ENCODE results near the gene FILIP1L.

FILIP1L gene

DNA sequence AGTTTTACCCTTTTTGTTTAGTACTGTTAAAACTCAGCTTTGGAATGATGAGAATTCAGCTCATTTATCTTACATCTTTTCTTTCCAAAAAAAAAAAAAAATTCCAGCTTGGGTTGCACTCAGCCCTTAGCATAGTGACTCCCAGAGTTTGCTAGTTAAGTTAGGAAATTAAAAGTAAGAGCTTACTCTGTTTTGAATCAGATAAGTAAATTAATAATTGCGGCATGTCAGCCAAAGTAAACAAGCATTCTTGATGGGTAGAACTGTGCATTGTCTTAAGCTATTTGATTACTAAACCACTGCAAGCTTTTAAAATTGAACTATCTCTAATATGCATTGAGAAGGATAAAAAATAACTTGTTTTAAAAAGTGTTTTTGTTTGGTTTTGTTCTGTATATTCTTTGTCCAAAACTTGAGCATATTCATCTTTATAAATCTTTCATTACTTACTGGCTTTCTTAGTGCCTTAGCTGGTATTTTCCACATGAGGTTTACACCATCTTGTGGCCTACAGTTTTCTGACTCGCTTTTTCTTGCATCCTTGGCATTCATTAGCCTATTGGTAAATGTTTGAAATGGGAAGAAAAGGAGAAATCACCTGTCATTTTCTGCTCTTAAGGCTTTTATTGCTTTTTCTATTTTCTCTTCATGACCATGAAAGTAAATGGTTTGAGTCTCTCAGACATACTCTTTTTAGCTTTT, 107.6 kb downstream of the FILIP1L start:
- DNase-seq = no peak

DNA sequence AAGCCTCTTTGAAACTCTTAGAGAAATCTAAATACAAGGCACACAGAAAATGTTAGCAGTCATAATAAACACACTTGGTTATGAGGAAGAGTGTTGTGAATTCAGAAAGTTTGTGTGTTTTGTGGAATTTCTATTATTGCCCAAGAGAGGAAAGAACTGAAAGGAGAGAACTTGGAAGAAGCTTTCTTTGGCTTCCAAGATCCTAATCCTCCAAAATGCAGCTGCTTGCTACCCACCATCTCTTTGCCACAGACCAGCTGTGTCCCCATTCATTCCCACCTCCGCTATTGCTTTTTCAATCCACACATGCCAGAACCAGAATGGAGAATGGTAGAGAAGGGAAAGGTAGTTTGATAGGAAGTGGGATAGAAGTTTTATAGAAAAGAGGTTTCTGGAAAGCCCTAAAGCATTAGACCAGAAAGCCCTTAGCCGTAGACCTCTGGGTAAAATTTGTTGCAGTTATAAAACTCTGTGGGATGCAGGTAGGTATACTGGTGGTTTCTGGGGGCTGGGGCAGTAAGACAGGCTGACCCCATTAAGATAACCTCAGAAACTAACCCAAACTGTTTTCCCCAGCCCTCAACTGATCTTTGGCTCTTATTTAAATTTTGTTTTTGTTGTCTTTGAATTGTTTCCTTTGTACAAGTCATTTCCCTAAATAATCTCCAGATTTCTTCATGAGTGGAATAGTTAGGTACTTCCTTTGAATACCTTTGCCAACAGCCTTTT, 108.5 kb downstream of the FILIP1L start:
- no peak for DNase-seq

DNA sequence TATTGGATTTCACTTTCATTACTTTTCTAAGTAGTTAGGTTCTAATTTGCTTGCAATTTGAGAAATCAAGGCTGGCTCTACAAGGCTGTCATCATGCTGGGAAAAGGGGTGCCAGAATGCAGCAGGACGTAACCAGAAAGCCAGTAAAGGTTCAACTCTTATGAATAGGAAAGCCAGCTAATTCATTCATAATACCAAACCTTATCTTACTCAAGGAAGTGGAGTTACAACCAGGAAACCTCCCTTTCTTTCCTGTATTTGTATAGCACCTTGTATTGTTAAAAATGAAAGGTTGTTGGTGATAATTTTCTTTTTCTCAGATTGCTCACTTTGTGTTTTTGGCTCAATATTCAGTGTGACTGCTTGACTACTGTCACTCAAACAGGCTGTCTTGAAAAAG, 109.4 kb downstream of the FILIP1L start:
- DNase-seq = no peak

DNA sequence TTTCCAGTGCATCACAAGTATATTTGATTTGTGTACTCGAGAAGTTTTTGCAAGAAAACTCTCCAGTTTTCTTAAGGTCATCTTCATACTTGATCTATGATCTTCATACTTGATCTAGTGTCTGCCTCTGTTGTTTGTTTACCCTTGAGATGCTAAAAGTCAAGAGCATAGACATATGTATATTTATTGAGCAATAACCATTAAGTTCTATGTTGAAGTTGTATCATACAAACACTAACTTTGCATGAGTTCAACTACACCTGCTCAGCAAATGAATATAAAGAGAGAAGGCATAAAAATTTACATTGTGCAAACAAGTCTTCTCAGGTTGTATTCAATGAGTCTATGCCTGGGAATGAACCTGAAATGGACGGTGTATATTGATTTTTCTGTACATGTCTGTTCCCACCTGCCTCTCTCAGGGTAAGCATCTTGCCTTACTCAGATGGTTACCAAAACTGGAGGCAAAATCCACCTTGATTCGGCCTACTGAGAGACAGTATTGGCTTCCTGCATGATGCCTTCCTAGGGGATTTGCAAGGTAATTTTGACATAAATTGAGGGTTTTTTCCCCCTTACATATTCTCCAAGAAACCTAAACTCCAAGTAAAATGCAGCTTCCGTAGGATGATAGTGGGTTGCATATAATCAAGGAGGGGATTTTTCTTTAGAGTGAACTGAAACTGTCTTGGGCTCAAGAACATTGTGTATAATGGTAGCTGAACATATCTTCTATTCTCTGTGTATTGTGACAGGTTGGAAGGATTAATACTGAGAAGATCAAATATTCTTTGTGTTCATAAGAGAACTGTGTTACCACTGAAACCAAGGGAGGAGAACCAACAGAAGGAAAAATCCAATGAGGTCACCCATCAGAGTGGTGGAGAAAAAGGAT, 110.4 kb downstream of the FILIP1L start:
- no peak for DNase-seq

DNA sequence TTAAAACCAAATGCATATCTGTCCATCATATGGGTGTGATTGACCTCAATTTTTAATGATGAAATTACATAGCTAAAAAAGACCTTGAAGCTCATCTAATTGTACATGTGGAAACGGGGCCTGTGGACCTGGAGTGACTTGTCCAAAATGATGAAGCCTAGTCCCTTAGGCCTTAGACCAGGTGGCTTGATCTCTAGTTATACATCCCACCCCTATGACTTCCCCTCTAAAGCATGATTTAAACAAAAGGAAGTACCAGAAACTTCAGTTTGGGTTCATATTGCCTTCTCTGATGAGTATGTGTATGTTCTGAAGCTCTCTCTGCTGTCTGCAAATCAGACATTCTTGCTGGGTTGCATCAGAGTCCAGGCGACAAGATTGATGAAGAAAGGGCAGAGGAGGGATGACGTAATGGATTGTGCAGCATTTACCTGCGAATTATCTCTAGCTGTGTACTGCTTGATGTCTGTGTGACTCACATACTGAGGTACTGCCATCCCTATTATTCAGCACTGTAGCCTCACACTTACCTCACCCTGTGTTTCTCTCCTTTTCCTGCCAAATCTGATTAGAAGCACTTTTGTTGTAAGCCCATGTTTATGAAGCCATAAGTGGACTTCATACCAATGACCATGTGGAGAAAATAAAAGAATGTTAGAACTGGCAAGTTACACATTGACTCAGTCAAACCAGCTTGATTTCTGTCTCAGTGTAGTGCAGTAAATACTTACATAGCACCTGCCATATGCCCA, 111.5 kb downstream of the FILIP1L start:
- no peak for DNase-seq

DNA sequence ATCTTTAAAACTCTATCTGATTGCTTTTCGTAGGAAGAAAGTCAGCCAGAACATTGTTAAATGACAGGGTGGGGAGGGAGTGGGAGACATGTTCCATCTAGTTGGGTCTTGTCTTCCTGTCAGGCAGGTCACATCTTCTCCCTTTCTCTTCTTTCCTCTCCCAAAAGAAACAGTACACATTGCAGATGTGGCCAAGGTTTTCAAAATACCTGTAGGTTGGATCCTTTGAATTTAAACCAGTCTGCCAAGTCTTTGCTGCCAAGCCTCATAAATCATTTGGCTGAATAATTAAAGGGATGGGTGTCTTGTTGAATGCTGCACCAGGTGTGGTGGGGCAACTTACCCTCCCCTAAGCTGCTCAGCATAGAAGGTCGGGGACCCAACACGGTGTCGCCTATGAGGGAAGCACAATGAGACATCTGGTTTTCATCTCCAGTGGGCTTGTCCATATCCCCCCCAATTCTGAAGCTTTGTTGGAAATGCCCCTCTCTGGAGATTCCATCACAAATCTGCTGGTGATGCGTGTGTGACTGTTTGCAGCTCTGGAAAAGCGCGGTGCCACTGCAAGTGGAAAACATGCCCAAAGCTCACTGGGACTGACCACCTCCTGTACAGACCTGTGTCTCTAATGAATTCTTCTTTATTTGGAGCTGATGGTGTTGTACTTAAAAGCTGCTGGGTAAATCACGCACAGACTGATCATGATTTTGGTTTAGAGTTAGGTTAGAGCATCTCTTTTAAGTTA, 112.6 kb downstream of the FILIP1L start:
- no peak for DNase-seq

DNA sequence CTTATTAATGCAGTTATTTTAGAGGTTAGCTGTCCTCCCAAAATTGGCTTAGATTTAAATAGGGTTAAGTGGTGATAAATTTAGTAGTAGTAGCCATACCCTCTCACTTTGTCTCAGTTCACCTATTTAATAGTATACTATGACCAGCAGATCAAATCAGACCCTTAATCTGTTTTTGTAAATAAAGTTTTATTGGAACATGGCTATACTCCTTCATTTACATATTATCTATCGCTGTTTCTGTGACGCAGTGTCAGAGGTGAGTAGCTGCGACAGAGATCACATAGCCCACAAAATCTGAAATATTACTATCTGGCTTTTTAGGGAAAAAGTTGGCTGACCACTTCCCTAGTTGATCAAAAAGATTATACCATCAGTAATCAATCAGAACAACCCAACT, 113.2 kb downstream of the FILIP1L start:
- DNase-seq = no peak

DNA sequence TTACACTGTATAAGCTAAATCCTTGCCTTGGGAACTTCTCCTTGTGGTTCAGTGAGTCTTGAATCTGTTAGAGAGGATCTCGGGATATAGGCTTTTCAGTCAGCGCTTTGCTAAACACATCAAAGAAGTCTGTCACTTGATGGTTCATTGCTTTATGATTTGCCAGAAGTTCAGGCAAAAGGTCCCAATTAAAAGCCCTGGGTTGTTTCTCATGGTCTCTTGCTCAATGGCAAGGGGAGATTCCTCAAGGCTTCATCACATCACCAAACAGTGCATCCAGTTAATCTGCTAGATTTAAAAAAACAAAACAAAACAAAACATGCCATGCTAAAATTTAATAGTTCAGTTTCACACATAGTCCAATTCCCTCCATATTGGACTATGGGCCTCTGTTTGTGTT, 114.8 kb downstream of the FILIP1L start:
- DNase-seq = no peak

DNA sequence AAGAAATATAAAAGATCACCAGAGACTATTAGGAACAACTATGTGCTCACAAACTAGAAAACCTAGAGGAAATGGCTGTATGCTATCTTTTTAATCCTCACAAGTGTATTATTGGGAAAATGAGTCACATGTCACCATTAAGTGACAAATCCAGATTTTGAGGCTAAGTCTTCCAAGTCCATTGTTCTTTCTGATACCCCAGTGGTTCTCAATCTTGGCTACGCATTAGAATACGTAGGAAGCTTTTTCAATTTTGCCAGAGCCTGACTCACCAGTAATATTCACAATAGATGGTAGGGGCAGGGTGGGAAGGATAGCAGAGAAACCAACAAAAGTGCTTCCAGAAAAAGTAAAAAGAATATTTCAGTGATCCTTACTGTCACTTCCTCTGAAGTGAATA, 117.0 kb downstream of the FILIP1L start:
- DNase-seq = no peak

DNA sequence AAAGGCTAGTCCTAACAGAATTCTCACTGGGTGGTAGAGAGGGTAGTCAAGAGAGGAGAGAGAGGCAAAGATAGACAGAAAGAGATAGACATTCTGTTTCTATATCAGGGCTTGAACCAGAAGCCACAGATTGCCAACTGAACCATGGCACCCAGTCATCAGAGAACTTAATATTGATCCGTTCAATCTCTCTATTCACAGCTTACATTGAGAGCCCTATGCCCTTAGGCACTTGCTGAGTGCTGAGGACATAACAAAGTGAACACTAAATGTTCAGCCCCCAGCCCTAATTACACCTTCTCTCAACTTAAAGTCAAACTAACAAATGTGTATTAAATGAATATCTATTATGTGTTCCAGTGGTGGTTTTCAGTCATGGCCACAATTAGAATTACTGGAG, 124.1 kb downstream of the FILIP1L start:
- DNase-seq = no peak

DNA sequence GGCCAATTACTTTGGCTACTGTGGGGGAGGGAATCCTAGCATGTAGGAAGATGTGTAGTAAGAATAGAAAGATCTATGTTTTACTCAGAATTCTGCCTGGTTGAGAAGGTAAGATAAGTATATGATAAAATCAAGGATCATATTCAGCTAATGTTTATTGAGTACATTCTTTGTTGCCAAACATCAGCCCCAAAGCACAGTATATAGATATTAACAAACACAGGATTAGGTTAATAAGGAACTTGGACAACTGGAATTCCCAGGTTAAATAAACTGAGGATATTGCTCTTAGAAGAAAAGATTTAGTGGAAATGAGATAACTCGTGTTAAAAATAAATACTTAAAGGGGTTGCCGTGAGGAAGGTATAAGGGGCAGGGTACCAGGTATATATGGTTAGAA, 129.6 kb downstream of the FILIP1L start:
- no peak for DNase-seq

DNA sequence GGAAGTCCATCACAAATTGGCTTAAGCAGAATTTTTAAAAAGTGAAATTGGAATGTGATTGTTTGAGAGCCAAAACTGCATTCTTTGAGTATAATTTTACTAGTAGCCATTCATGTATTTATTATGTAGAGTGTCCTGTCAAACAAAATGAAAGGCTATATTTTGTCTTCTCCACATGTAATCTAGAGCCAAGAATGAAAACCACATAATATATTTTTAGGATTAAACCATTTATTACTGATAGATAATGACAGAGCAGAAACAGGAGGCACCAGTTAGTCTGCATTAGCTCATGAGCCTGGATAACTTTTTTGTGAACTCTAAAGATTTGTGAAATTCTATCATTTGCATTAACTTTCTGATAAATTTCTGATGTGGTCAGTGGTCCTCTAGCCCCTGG, 130.2 kb downstream of the FILIP1L start:
- no peak for DNase-seq

DNA sequence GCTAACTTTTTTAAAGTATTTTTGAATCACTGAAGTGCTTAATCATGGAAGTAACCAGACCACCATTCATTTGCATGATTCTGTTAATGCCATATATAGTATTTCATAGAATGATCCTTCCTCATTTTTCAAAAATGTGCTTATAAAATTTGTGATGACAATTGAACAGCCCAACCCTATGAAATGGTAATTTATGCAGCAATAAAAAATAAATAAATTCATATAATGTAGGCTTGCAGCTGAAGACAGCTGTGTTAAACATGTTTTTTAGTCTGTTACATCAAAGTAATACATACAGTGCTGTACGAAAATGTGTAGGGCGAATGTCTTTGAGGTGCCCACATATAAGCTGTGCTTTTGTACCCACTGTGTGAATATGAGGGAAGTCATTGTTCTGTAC, 131.7 kb downstream of the FILIP1L start:
- no peak for DNase-seq

DNA sequence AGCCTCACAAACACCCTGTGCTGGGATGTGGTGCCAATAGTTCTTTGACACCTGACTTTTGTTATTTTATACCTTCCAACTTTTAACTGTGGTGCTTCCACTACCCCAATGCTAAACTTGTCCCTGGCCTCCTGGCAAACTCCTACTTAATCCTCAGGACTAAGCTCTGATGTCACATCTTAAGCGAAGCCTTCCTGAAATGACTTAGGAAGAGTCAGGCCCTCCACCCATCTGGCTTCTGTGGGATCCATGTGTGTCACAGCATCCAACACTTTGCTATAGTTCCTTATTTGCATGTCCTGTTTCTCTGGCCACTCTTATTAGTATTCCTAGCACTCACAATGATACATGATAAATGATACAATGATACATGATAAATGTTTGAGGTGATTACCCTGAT, 133.2 kb downstream of the FILIP1L start:
- DNase-seq = no peak

DNA sequence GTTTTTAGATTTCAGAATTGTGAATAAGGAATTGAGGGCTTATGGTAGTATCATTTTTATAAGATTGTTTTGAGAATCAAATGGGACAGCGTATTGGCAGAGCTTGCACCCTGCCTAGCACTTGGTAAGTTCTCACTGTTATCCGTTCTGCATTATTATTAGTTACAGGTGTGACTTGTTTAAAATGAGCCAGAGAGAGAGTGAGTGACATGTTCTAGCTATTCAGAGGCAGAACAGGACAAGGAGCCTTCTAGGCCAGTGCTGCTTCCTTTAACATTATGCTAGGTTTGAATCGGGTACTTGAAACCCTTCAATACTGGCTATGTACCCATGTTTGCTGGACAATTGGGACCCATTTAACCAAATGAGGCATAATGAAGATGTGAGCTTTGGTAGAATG, 133.7 kb downstream of the FILIP1L start:
- no peak for DNase-seq

DNA sequence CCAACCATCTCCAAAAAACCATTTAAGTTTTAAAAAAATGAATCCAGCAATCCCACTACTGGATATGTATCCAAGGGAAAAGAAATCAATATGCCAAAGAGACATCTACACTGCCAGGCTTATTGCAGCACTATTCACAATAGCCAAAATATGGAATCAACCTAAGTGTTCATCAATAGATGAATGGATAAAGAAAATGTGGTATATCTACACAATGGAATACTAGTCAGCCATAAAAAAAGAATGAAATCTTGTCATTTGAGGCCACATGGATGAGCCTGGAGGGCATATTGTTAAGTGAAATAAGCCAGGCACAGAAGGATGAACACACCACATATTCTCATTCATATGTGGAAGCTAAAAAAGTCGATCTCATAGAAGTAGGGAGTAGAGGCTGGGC, 136.1 kb downstream of the FILIP1L start:
- no peak for DNase-seq

DNA sequence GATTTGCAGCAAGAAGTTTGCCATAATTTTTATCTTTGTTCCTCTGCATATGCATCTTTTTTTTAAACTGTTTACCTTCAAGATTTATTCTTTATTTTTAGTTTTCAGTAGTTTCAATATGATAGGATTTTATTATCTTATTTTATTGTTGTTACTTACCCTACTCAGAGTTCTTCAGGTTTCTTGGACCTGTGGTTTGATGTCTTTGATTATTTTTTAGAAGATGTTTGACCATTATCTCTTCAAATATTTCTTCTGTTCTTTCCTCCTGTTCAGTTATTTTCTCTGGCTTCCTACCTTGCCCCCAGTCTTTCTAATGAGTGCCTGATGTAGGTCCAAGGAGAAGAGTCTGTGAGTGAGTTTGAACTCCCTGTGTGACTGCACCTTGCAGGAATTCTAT, 137.7 kb downstream of the FILIP1L start:
- no peak for DNase-seq

DNA sequence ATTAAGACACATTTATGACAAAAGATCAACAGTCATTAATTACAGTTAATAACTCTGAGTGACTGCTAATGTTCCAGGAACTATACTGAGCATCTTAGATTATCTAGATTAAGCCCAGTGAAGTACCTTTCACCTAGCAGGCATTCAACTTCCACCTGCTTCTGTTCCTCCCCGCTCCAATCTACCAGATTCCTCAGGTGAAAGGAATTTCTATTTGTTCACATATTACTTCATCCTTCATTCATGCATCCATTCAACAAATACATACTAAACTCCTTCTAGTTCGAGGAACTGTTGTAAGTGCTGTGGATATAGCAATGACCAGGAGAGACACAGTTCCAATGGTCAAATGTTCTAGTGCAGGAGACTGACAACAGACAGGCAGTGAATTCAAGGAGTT, 139.3 kb downstream of the FILIP1L start:
- no peak for DNase-seq

DNA sequence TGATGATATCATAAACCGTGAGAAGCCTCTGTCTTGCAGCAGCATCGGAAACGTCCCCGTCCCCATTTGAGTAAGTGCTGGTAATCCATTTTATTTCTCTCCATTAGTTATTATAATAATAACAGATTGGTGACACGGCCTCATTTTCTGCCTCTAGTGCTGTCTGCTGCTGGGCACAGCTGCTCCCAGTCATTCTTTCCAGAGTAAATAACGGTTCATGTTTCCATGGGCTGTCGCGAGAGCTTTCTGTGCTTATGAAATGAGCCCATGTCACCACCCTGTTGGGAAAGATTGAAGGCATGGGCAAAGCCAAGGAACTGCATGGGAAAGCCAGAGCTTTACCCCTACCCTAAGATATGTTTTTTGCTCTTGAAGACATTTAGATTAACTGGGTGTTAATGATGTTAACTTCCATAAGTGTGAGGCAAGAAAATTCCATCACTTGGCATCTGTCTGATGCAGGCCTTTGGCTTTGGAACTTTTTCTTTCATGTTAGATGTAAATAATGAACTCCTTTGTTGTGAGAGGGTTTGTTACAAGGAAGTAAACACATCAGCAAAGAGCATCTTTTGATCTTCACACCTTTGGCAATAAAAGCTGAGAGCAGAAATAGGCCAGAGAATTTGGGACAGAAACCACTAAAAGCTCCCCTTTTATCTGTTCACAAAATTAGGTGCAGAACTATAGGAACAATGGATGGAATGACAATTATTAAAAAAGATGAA, 141.8 kb downstream of the FILIP1L start:
- no peak for DNase-seq

DNA sequence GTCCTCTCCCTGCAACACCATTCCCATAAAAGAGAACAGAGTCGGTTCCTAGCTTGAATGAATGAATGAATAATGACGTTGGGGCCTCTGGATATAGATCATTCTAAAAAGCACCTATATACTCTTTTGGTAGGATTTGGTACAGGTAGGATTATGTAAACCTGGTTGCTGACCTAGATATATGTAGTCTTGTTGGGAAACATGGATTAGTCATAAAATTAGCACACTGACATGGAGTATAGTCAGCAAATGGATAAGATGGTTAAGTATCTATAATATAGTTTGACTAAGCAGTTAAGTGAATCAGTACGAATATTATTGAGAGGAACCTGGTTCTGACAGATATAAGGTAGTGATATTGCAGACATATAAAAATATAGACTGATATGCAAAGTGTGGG, 142.5 kb downstream of the FILIP1L start:
- no peak for DNase-seq

DNA sequence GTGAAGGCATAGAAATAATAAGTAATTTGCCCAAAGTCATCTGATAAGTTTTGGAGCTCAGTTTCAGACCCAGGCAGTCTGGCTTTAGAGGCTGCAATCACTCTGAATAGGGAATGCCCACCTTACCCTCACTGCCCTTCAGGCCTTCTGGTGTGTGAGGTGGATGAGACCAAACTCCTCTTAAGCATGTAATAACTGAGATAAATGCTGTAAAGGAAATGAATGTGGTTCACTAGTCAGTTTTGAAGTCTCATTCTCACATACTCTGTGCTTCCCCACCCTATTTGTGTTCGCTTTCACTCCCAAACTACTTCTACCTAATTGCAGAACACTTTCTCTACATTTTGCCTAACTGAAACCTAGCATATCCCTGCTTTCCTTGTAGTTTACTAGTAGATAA, 144.1 kb downstream of the FILIP1L start:
- DNase-seq = no peak

DNA sequence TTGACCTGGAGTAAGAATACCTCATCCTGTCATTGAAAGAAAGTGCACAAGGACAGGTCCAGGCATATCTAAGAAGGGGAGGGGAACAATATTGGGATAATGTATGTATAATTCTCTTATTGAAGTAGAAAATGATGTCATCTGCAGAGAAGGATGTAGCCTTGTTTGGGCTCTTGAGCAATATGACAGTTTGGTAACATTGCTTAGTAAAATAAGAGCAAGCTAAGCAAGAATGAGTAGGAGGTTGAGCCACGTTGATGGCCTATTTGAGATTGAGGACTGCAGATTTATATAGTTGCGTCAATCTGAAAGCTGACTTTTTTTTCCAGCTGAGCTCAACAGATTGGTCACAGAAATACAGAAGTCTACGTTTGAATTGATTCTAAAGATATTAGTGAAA, 145.2 kb downstream of the FILIP1L start:
- DNase-seq = no peak
